Panc1 (cell line): Measurements from ENCODE around the gene CDH12.

Source experiments
- POLR2AphosphoS5 ChIP-seq: IDR thresholded peaks from 2 replicates; pipeline ENCODE4 v1.6.1; 2012; ENCODE audit warnings: mild to moderate bottlenecking, low read depth, low read length, moderate library complexity
- TF ChIP-seq, protein P1 (sequence below): fragments of 450-650 bp; IDR thresholded peaks from 2 replicates; pipeline ENCODE4 v1.5.1; 2017; ENCODE audit warnings: mild to moderate bottlenecking

DNA sequence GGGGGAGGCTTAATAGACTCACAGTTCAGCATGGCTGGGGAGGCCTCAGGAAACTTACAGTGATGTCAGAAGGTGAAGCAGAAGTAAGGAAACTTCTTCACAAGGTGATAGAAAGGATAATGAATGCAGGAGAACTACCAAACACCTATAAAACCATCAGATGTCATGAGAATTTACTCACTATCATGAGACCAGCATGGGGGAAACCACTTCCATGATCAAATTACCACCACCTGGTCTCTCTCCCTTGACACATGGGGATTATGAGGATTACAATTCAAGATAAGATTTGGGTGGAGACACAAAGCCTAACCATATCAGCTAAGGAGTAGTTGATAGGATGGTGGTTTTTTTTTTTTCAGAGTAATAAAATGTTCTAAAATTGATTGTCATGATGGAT is 201.8 kb downstream of the CDH12 start:
- TF ChIP-seq, protein P1, sequence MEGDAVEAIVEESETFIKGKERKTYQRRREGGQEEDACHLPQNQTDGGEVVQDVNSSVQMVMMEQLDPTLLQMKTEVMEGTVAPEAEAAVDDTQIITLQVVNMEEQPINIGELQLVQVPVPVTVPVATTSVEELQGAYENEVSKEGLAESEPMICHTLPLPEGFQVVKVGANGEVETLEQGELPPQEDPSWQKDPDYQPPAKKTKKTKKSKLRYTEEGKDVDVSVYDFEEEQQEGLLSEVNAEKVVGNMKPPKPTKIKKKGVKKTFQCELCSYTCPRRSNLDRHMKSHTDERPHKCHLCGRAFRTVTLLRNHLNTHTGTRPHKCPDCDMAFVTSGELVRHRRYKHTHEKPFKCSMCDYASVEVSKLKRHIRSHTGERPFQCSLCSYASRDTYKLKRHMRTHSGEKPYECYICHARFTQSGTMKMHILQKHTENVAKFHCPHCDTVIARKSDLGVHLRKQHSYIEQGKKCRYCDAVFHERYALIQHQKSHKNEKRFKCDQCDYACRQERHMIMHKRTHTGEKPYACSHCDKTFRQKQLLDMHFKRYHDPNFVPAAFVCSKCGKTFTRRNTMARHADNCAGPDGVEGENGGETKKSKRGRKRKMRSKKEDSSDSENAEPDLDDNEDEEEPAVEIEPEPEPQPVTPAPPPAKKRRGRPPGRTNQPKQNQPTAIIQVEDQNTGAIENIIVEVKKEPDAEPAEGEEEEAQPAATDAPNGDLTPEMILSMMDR, result no peak
- TF ChIP-seq POLR2AphosphoS5, result no peak
